Activated CD4-positive, alpha-beta T cell treated with anti-CD3 and anti-CD28 coated beads for 36 hours (primary cell): Measurements from ENCODE around the gene PDS5A. TPM values are rescaled to one million over a fixed set of nuclear protein-coding genes. Genes with fewer than 3 reads are reported as not detected.

ENCODE experiments used
- ATAC-seq: fragments of 200-7000 bp; cut with Tn5 transposase; one replicate; pipeline ENCODE4 v1.10.0; 2021; ENCODE audit warnings: mild to moderate bottlenecking, moderate library complexity
- CTCF ChIA-PET: fragments of 350-600 bp; sonication (Branson Sonifier 250); formaldehyde crosslinking; loops from one replicate; lab custom pipeline; 2021; ENCODE audit warnings: antibody characterized with exemption; lab: Charles Lee
- POLR2A ChIA-PET: fragments of 350-600 bp; sonication (Branson Sonifier 250); formaldehyde crosslinking; loops from one replicate; lab custom pipeline; 2021; ENCODE audit warnings: antibody characterized with exemption, inconsistent platforms; lab: Charles Lee
- DNase-seq: peaks from one replicate; pipeline ENCODE4 v3.0.0-alpha.2; 2020
- H3K27ac Mint-ChIP-seq: one replicate; pipeline ENCODE4 v1.8.0; 2021; ENCODE audit warnings: mixed read lengths
- H3K27me3 Mint-ChIP-seq: one replicate; pipeline ENCODE4 v1.8.0; 2021; ENCODE audit warnings: mixed read lengths
- H3K36me3 Mint-ChIP-seq: one replicate; pipeline ENCODE4 v1.8.0; 2021; ENCODE audit warnings: low read depth, mixed read lengths
- H3K4me1 Mint-ChIP-seq: one replicate; pipeline ENCODE4 v1.8.0; 2021; ENCODE audit warnings: mixed read lengths
- H3K4me3 Mint-ChIP-seq: one replicate; pipeline ENCODE4 v1.8.0; 2021; ENCODE audit warnings: mild to moderate bottlenecking, moderate library complexity, mixed read lengths
- H3K9me3 Mint-ChIP-seq: one replicate; pipeline ENCODE4 v1.8.0; 2021; ENCODE audit warnings: low read depth, mixed read lengths
- intact Hi-C, 2 experiments: fragments of 100-400 bp; cut with DNase I in 1 of 2; cut with micrococcal nuclease in 1 of 2; formaldehyde crosslinking; loops; one replicate each; pipeline versions ENCODE4 v1.14.2 to v1.15.1; 2022 to 2024; cut with DNase I, micrococcal nuclease
- total RNA-seq, 2 experiments: library from RNA; stranded (reverse); gene quantifications; one replicate each; pipeline ENCODE4 v1.2.3, GENCODE V29; 2021

Gene PDS5A
- total RNA-seq, 2 experiments from 2014 or later: 98.5 to 102 TPM

- no peak overlapping the region for H3K4me3 Mint-ChIP-seq
- DNase-seq: no peak
- H3K36me3 Mint-ChIP-seq: peaks cover 25% of the 10 kb centered on the region
- no peaks in the 10 kb centered on the region for H3K27me3 Mint-ChIP-seq
- intact Hi-C loops: no loop called here
- CTCF ChIA-PET: interaction anchor here (0.6 to 1.5 kb wide), 3 partner anchors 10 to 468 kb away, joined by 3 to 6 read pairs (median 4); no protein-coding TSS in a partner anchor
- H3K4me1 Mint-ChIP-seq: peaks cover 64% of the 10 kb centered on the region
- H3K9me3 Mint-ChIP-seq: no peaks in the 10 kb centered on the region
- POLR2A ChIA-PET: interaction anchor here (0.6 kb wide), 2 partner anchors 15 to 38 kb away, joined by 4 read pairs; no protein-coding TSS in a partner anchor
- peak overlapping the region; percentile 44 for H3K27ac Mint-ChIP-seq
- no peak for ATAC-seq
Measured at GRCh38 chr4:39936565-39937418, 40.9 kb downstream of the PDS5A start.

- intact Hi-C loops: loop anchor here (1.0 to 5.0 kb wide), 2 partner anchors 43 to 44 kb away; partner anchors contain the start of gene PDS5A (in 1 of the 2)
- peaks cover 63% of the 10 kb centered on the region for H3K4me1 Mint-ChIP-seq
Measured at GRCh38 chr4:39933671-39934590, 43.8 kb downstream of the PDS5A start.

GRCh38 chr4:39932776-39933402 lies 44.8 kb downstream of the PDS5A start:
- ChIA-PET CTCF (interaction anchor here (1.1 kb wide), 1 partner anchor 45 kb away, joined by 5 read pairs; no protein-coding TSS in a partner anchor), POLR2A (no interaction called here)
- peak overlapping the region; percentile 76 for H3K27ac Mint-ChIP-seq
- ATAC-seq (peak; percentile 54), DNase-seq (peak; percentile 16)
- intact Hi-C loops: loop anchor here (1.0 to 5.0 kb wide), 2 partner anchors 44 to 45 kb away; partner anchors contain the start of gene PDS5A (in 1 of the 2)
- H3K4me3 Mint-ChIP-seq: no peak overlapping the region
- H3K9me3 Mint-ChIP-seq: no peaks in the 10 kb centered on the region
- peaks cover 24% of the 10 kb centered on the region for H3K36me3 Mint-ChIP-seq
- no peaks in the 10 kb centered on the region for H3K27me3 Mint-ChIP-seq
- peaks cover 64% of the 10 kb centered on the region for H3K4me1 Mint-ChIP-seq

More at GRCh38 chr4:39933671-39934590, 43.8 kb downstream of the PDS5A start:
- peaks cover 24% of the 10 kb centered on the region for H3K36me3 Mint-ChIP-seq
- ATAC-seq: no peak
- POLR2A ChIA-PET: no interaction called here
- H3K9me3 Mint-ChIP-seq: no peaks in the 10 kb centered on the region
- peak overlapping the region; percentile 76 for H3K27ac Mint-ChIP-seq
- CTCF ChIA-PET: interaction anchor here (0.6 to 1.1 kb wide), 4 partner anchors 21 to 880 kb away, joined by 3 to 5 read pairs (median 3); no protein-coding TSS in a partner anchor
- peak; percentile 19 for DNase-seq
- H3K4me3 Mint-ChIP-seq: no peak overlapping the region
- H3K27me3 Mint-ChIP-seq: no peaks in the 10 kb centered on the region

- Mint-ChIP-seq H3K4me1 (peaks cover 54% of the 10 kb centered on the region), H3K36me3 (peaks cover 24% of the 10 kb centered on the region), H3K27ac (peak overlapping the region; percentile 82), H3K4me3 (no peak overlapping the region), H3K9me3 (no peaks in the 10 kb centered on the region), H3K27me3 (no peaks in the 10 kb centered on the region)
- DNase-seq (peak; percentile 41), ATAC-seq (peak; percentile 86)
- CTCF ChIA-PET: interaction anchor here (0.6 to 1.3 kb wide), 4 partner anchors 38 to 175 kb away, joined by 3 to 4 read pairs (median 3); no protein-coding TSS in a partner anchor
- POLR2A ChIA-PET: no interaction called here
- intact Hi-C loops: loop anchor here in 1 of 2 experiments (5.0 kb wide), 1 partner anchor 46 kb away; the partner anchor contains the start of gene PDS5A
Measured at GRCh38 chr4:39931441-39931901, 46.2 kb downstream of the PDS5A start.

GRCh38 chr4:39928538-39928937 lies 49.2 kb downstream of the PDS5A start:
- POLR2A ChIA-PET: no interaction called here
- H3K4me1 Mint-ChIP-seq: peaks cover 30% of the 10 kb centered on the region
- CTCF ChIA-PET: no interaction called here
- no peak overlapping the region for H3K27ac Mint-ChIP-seq
- DNase-seq: no peak
- H3K27me3 Mint-ChIP-seq: no peaks in the 10 kb centered on the region
- peaks cover 33% of the 10 kb centered on the region for H3K36me3 Mint-ChIP-seq
- intact Hi-C loops: no loop called here
- H3K9me3 Mint-ChIP-seq: no peaks in the 10 kb centered on the region
- no peak overlapping the region for H3K4me3 Mint-ChIP-seq
- no peak for ATAC-seq

GRCh38 chr4:39924014-39924413 lies 53.7 kb downstream of the PDS5A start:
- ChIA-PET CTCF (interaction anchor here (0.5 to 0.9 kb wide), 2 partner anchors 46 to 73 kb away, joined by 3 read pairs; no protein-coding TSS in a partner anchor), POLR2A (no interaction called here)
- DNase-seq (no peak), ATAC-seq (no peak)
- Mint-ChIP-seq H3K27me3 (no peaks in the 10 kb centered on the region), H3K4me1 (peaks cover 7% of the 10 kb centered on the region), H3K27ac (peak overlapping the region; percentile 4), H3K9me3 (no peaks in the 10 kb centered on the region), H3K36me3 (peaks cover 26% of the 10 kb centered on the region), H3K4me3 (no peak overlapping the region)
- intact Hi-C loops: no loop called here

- H3K4me1 Mint-ChIP-seq: no peaks in the 10 kb centered on the region
- peaks cover 24% of the 10 kb centered on the region for H3K36me3 Mint-ChIP-seq
- intact Hi-C loops: no loop called here
- H3K27me3 Mint-ChIP-seq: no peaks in the 10 kb centered on the region
- DNase-seq (no peak), ATAC-seq (no peak)
- ChIA-PET POLR2A (interaction anchor here (0.7 kb wide), 1 partner anchor 48 kb away, joined by 4 read pairs; no protein-coding TSS in a partner anchor), CTCF (no interaction called here)
- H3K27ac Mint-ChIP-seq: no peak overlapping the region
- no peak overlapping the region for H3K4me3 Mint-ChIP-seq
- H3K9me3 Mint-ChIP-seq: no peaks in the 10 kb centered on the region
Measured at GRCh38 chr4:39922399-39922798, 55.3 kb downstream of the PDS5A start.

- peaks cover 20% of the 10 kb centered on the region for H3K36me3 Mint-ChIP-seq
- ChIA-PET POLR2A (no interaction called here), CTCF (interaction anchor here (1.0 to 1.1 kb wide), 2 partner anchors 17 to 95 kb away, joined by 5 to 6 read pairs; no protein-coding TSS in a partner anchor)
- peaks cover 2% of the 10 kb centered on the region for H3K4me1 Mint-ChIP-seq
- H3K9me3 Mint-ChIP-seq: no peaks in the 10 kb centered on the region
- no peaks in the 10 kb centered on the region for H3K27me3 Mint-ChIP-seq
- no peak overlapping the region for H3K4me3 Mint-ChIP-seq
- no peak overlapping the region for H3K27ac Mint-ChIP-seq
- ATAC-seq: no peak
- intact Hi-C loops: no loop called here
- DNase-seq: no peak
Measured at GRCh38 chr4:39913471-39913870, 64.2 kb downstream of the PDS5A start.

GRCh38 chr4:39910064-39910463 lies 67.6 kb downstream of the PDS5A start:
- Mint-ChIP-seq H3K9me3 (no peaks in the 10 kb centered on the region), H3K27ac (no peak overlapping the region), H3K27me3 (no peaks in the 10 kb centered on the region), H3K4me3 (no peak overlapping the region), H3K36me3 (peaks cover 26% of the 10 kb centered on the region), H3K4me1 (peaks cover 7% of the 10 kb centered on the region)
- ATAC-seq (no peak), DNase-seq (no peak)
- POLR2A ChIA-PET: no interaction called here
- intact Hi-C loops: no loop called here
- CTCF ChIA-PET: interaction anchor here (0.6 to 1.4 kb wide), 2 partner anchors 17 to 74 kb away, joined by 3 read pairs; no protein-coding TSS in a partner anchor

- Mint-ChIP-seq H3K27ac (no peak overlapping the region), H3K9me3 (no peaks in the 10 kb centered on the region), H3K36me3 (peaks cover 24% of the 10 kb centered on the region), H3K27me3 (no peaks in the 10 kb centered on the region), H3K4me3 (no peak overlapping the region), H3K4me1 (peaks cover 7% of the 10 kb centered on the region)
- ChIA-PET POLR2A (no interaction called here), CTCF (interaction anchor here (0.6 to 2.0 kb wide), 9 partner anchors 9 to 439 kb away, joined by 3 to 5 read pairs (median 3); no protein-coding TSS in a partner anchor)
- ATAC-seq (no peak), DNase-seq (no peak)
- intact Hi-C loops: loop anchor here in 1 of 2 experiments (10.0 kb wide), 1 partner anchor 67 kb away; the partner anchor contains the start of gene PDS5A
Measured at GRCh38 chr4:39908284-39908683, 69.4 kb downstream of the PDS5A start.
